Measurements from ENCODE around the gene OSTC.
"Not testable (repeated sequence)": the region's sequence is repeated elsewhere in the genome, so short reads cannot be mapped to it uniquely, and the experiment has no call there.

OSTC gene

GRCh38 chr4:108646706-108647105, 3.7 kb upstream of the OSTC start:
- no peak for DNase-seq (ENCODE audit: low spot score)

- DNase-seq (ENCODE audit: low spot score): no peak
Measured at GRCh38 chr4:108649863-108650211, 562 bp upstream of the OSTC start.

GRCh38 chr4:108651014-108651791, 804 bp downstream of the OSTC start:
- peak; percentile 42 for DNase-seq (ENCODE audit: low spot score)

- no peak for DNase-seq (ENCODE audit: low spot score)
Measured at GRCh38 chr4:108662629-108663028, 12.2 kb downstream of the OSTC start.

- no peak for DNase-seq (ENCODE audit: low spot score)
Measured at GRCh38 chr4:108674356-108674977, 24.1 kb downstream of the OSTC start.

GRCh38 chr4:108681321-108681809, 31.0 kb downstream of the OSTC start:
- no peak for DNase-seq (ENCODE audit: low spot score)

GRCh38 chr4:108683479-108683878, 33.1 kb downstream of the OSTC start:
- DNase-seq (ENCODE audit: low spot score): peak; percentile 39

GRCh38 chr4:108685036-108685686, 34.8 kb downstream of the OSTC start:
- peak; percentile 52 for DNase-seq (ENCODE audit: low spot score)

- no peak for DNase-seq (ENCODE audit: low spot score)
Measured at GRCh38 chr4:108690738-108691137, 40.3 kb downstream of the OSTC start.

- peak; percentile 5 for DNase-seq (ENCODE audit: low spot score)
Measured at GRCh38 chr4:108693211-108693610, 42.8 kb downstream of the OSTC start.

GRCh38 chr4:108693819-108694218, 43.4 kb downstream of the OSTC start:
- no peak for DNase-seq (ENCODE audit: low spot score)

GRCh38 chr4:108694423-108694822, 44.0 kb downstream of the OSTC start:
- DNase-seq (ENCODE audit: low spot score): no peak

- DNase-seq (ENCODE audit: low spot score): no peak
Measured at GRCh38 chr4:108695062-108695461, 44.7 kb downstream of the OSTC start.

- DNase-seq (ENCODE audit: low spot score): no peak
Measured at GRCh38 chr4:108696160-108696559, 45.8 kb downstream of the OSTC start.

- peak; percentile 46 for DNase-seq (ENCODE audit: low spot score)
Measured at GRCh38 chr4:108700081-108700757, 49.8 kb downstream of the OSTC start.

- peak; percentile 28 for DNase-seq (ENCODE audit: low spot score)
Measured at GRCh38 chr4:108702960-108703359, 52.6 kb downstream of the OSTC start.

- no peak for DNase-seq (ENCODE audit: low spot score)
Measured at GRCh38 chr4:108703370-108703769, 53.0 kb downstream of the OSTC start.

- no peak for DNase-seq (ENCODE audit: low spot score)
Measured at GRCh38 chr4:108703966-108704365, 53.6 kb downstream of the OSTC start.

- DNase-seq (ENCODE audit: low spot score): no peak
Measured at GRCh38 chr4:108706289-108706688, 55.9 kb downstream of the OSTC start.

GRCh38 chr4:108709234-108709633, 58.8 kb downstream of the OSTC start:
- DNase-seq (ENCODE audit: low spot score): no peak

GRCh38 chr4:108709722-108710121, 59.3 kb downstream of the OSTC start:
- no peak for DNase-seq (ENCODE audit: low spot score)

- DNase-seq (ENCODE audit: low spot score): not testable (repeated sequence)
Measured at GRCh38 chr4:108710578-108710977, 60.2 kb downstream of the OSTC start.

- DNase-seq (ENCODE audit: low spot score): no peak
Measured at GRCh38 chr4:108714880-108715279, 64.5 kb downstream of the OSTC start.

Data from kidney tubule cell (primary cell).